ENCODE measurements around the gene LBX2. TPM values are rescaled to one million over a fixed set of nuclear protein-coding genes. Genes with fewer than 3 reads are reported as not detected.

LBX2 gene
- total RNA-seq, 1 experiment from 2014 or later: 9.6 TPM

DNA sequence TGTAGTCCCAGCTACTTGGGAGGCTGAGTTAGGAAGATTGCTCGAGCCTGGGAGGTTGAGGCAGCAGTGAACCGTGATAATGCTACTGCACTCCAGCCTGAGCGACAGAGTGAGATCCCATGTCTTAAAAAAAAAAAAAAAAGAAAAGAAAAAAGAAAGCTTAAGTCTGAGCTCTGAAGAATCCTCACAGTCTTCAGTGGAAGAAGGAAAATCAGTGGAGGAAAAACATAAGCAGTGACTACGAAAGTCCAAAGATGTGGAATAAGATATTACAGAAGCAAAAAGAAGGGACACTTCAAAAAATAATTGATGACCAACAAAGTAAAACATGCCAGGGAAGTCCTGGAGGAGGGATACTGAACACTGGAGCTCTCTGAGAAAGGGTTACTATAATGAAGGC lies 10.9 kb upstream of the LBX2 start:
- intact Hi-C loops (cut with micrococcal nuclease; ENCODE audit: unreplicated experiment) (no loop called here), in situ Hi-C loops (cut with HindIII; ENCODE audit: low pct_unique_long_range_greater_than_20kb, low sequenced_read_pairs) (no loop called here)
- ChIA-PET POLR2A (interaction anchor here (0.6 to 0.7 kb wide), 3 partner anchors 8 to 27 kb away, joined by 3 to 6 read pairs (median 3); partner anchors contain the start of genes CCDC142 and TTC31), CTCF (interaction anchor here (0.6 kb wide), 1 partner anchor 67 kb away, joined by 4 read pairs; no protein-coding TSS in a partner anchor)
- Histone ChIP-seq H3K9me3 (ENCODE audit: control insufficient read depth, insufficient read depth, low read depth, low read length) (no peaks in the 10 kb centered on the region), H3K4me1 (ENCODE audit: control insufficient read depth, insufficient read depth, low read length) (peaks cover 11% of the 10 kb centered on the region), H3K27me3 (ENCODE audit: control insufficient read depth, insufficient read depth, low read length) (no peaks in the 10 kb centered on the region), H3K4me3 (ENCODE audit: low read depth in 2 of 2, low read length in 2 of 2) (no peak overlapping the region), H3K36me3 (ENCODE audit: control insufficient read depth, insufficient read depth, low read length) (peaks cover 4% of the 10 kb centered on the region; the same call in 1 of the 2 replicates), H3K27ac (ENCODE audit: low read length) (no peak overlapping the region)
- TF ChIP-seq SIN3A (IDR thresholded peaks at IDR 0.05; ENCODE audit: borderline replicate concordance, insufficient read depth, low read depth, low read length): no peak
- TF ChIP-seq, protein P1, sequence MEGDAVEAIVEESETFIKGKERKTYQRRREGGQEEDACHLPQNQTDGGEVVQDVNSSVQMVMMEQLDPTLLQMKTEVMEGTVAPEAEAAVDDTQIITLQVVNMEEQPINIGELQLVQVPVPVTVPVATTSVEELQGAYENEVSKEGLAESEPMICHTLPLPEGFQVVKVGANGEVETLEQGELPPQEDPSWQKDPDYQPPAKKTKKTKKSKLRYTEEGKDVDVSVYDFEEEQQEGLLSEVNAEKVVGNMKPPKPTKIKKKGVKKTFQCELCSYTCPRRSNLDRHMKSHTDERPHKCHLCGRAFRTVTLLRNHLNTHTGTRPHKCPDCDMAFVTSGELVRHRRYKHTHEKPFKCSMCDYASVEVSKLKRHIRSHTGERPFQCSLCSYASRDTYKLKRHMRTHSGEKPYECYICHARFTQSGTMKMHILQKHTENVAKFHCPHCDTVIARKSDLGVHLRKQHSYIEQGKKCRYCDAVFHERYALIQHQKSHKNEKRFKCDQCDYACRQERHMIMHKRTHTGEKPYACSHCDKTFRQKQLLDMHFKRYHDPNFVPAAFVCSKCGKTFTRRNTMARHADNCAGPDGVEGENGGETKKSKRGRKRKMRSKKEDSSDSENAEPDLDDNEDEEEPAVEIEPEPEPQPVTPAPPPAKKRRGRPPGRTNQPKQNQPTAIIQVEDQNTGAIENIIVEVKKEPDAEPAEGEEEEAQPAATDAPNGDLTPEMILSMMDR (IDR thresholded peaks at IDR 0.05): no peak
- TF ChIP-seq, protein P2, sequence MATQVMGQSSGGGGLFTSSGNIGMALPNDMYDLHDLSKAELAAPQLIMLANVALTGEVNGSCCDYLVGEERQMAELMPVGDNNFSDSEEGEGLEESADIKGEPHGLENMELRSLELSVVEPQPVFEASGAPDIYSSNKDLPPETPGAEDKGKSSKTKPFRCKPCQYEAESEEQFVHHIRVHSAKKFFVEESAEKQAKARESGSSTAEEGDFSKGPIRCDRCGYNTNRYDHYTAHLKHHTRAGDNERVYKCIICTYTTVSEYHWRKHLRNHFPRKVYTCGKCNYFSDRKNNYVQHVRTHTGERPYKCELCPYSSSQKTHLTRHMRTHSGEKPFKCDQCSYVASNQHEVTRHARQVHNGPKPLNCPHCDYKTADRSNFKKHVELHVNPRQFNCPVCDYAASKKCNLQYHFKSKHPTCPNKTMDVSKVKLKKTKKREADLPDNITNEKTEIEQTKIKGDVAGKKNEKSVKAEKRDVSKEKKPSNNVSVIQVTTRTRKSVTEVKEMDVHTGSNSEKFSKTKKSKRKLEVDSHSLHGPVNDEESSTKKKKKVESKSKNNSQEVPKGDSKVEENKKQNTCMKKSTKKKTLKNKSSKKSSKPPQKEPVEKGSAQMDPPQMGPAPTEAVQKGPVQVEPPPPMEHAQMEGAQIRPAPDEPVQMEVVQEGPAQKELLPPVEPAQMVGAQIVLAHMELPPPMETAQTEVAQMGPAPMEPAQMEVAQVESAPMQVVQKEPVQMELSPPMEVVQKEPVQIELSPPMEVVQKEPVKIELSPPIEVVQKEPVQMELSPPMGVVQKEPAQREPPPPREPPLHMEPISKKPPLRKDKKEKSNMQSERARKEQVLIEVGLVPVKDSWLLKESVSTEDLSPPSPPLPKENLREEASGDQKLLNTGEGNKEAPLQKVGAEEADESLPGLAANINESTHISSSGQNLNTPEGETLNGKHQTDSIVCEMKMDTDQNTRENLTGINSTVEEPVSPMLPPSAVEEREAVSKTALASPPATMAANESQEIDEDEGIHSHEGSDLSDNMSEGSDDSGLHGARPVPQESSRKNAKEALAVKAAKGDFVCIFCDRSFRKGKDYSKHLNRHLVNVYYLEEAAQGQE (IDR thresholded peaks at IDR 0.05; ENCODE audit: insufficient read depth in 1 of 2, low read depth in 2 of 2, low read length in 1 of 2): no peak
- TF ChIP-seq POLR2AphosphoS5 (IDR thresholded peaks at IDR 0.05; ENCODE audit: low read depth, low read length): no peak
- no peak for TF ChIP-seq TCF7L2 (IDR thresholded peaks at IDR 0.05; ENCODE audit: low read depth, low read length)
- DNase-seq (ENCODE audit: low read depth, low spot score) (no peak), ATAC-seq (no peak)
- BruUV-seq (replicated peaks): no TSS peak

DNA sequence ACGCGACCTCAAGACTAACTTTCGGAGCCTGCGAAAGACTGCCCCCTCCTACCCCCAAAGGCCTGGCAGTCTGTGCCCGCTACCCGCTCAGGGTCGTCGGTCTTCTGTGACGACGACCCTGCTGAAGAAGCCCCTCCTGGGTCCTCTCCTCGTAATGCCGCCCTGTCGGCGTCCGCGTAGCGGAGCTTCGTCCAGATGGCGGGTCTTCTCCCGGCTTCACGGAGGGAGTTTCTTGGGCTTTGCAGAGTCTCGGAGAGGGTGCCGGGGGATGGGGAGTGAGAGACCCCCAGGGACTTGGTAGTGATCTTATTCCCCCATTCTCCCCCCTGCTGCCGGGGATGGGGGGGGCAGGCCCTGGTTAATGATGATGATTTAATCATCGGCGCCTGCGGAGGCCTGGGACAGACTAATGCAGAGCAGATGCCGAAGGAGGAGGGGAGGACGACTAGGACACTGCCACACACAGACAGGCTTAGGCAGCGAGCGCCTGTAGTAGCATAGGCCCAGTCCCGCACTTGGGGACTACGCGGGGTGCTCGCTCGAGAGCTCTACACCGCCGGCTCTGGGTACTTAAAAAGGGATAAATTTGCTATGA lies 8.6 kb upstream of the LBX2 start:
- TF ChIP-seq TCF7L2 (IDR thresholded peaks at IDR 0.05; ENCODE audit: low read depth, low read length) (no peak), SIN3A (IDR thresholded peaks at IDR 0.05; ENCODE audit: borderline replicate concordance, insufficient read depth, low read depth, low read length) (no peak), POLR2AphosphoS5 (IDR thresholded peaks at IDR 0.05; ENCODE audit: low read depth, low read length) (no peak)
- TF ChIP-seq, protein P2 (IDR thresholded peaks at IDR 0.05; ENCODE audit: insufficient read depth in 1 of 2, low read depth in 2 of 2, low read length in 1 of 2): no peak
- TF ChIP-seq, protein P1 (IDR thresholded peaks at IDR 0.05): no peak
- H3K9me3 ChIP-seq (ENCODE audit: control insufficient read depth, insufficient read depth, low read depth, low read length): no peaks in the 10 kb centered on the region
- intact Hi-C loops (cut with micrococcal nuclease; ENCODE audit: unreplicated experiment) (loop anchor here (10.0 kb wide), 1 partner anchor 77 kb away; no protein-coding TSS in a partner anchor), in situ Hi-C loops (cut with HindIII; ENCODE audit: low pct_unique_long_range_greater_than_20kb, low sequenced_read_pairs) (no loop called here)
- no peaks in the 10 kb centered on the region for H3K27me3 ChIP-seq (ENCODE audit: control insufficient read depth, insufficient read depth, low read length)
- ATAC-seq (peak; percentile 20; the same call in 1 of the 2 replicates), DNase-seq (ENCODE audit: low read depth, low spot score) (no peak)
- H3K4me1 ChIP-seq (ENCODE audit: control insufficient read depth, insufficient read depth, low read length): peaks cover 25% of the 10 kb centered on the region
- CTCF ChIA-PET: no interaction called here
- peak overlapping the region; percentile 98 for H3K27ac ChIP-seq (ENCODE audit: low read length)
- POLR2A ChIA-PET: no interaction called here
- peaks cover 4% of the 10 kb centered on the region for H3K36me3 ChIP-seq (ENCODE audit: control insufficient read depth, insufficient read depth, low read length)
- BruUV-seq (replicated peaks): no TSS peak
- H3K4me3 ChIP-seq (ENCODE audit: low read depth in 2 of 2, low read length in 2 of 2): peak overlapping the region; percentile 86 to 94

All from Panc1 (cell line).